Measurements from ENCODE around the gene NUP155.
"Not testable (repeated sequence)": the region's sequence is repeated elsewhere in the genome, so short reads cannot be mapped to it uniquely, and the experiment has no call there.

NUP155 gene

GRCh38 chr5:37275511-37275910, 95.4 kb downstream of the NUP155 start:
- no peak for DNase-seq (ENCODE audit: low spot score)

DNA sequence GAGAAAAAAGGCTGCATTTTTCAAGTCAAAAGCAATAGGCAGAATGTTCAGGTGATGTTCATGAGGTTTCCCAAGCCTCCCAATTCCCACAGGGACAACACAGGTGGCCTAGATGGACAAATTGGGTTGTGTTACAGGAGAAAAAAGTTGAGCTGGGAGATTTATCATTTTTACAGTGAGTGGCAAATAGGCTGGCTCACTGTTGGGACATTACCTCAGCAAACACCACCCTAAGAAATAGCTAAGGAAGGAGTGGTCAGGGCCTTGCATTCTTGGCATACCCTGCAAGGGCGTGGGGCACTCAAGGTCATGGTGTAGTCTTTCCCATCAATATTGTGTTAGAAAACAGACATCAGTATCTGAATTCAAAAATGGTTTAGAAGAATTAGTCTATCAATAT, 98.4 kb downstream of the NUP155 start:
- DNase-seq (ENCODE audit: low spot score) = no peak

DNA sequence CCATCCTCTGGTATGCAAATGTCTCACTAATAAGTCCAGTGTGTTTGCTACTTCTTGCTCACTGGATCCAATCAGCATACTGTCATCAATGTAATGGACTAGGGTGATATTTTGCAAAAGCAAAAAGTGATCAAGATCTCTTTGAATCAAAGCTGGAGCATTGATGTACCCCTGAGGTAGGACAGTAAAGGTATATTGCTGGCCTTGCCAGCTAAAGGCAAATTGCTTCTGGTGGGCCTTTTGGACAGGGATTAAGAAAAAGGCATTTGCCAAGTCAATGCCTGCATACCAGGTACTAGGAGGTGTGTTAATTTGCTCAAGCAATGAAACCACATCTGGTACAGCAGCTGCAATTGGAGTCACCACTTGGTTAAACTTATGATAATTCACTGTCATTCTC, 102.8 kb downstream of the NUP155 start:
- not testable (repeated sequence) for DNase-seq (ENCODE audit: low spot score)

DNA sequence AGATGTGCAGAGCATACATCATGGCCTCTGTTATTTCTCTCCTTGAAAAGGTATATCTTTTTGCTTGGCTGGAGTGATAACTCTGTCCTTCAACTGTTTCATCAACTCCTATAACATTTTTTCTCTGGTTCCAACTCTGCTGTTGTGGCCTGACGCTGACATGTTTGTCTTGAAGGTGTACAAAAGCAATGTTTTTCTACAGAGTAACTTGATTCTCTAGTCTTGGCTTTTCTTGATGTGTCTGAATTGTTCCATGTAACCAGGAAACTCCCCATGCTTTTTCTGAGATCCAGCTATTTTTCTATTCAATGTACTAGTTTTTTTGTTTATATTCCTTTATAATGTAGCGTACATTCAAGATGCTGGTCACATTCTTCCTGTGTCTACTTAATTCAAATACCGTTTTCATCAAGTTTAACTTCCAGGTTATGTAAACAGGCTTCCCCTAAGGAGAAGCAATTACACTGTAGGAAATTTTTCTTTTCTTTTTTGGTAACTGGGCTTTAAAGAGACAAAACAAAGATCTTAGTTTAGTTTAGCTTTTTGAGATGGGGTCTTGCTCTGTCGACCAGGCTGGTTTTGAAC, 115.0 kb downstream of the NUP155 start:
- DNase-seq (ENCODE audit: low spot score) = no peak

DNA sequence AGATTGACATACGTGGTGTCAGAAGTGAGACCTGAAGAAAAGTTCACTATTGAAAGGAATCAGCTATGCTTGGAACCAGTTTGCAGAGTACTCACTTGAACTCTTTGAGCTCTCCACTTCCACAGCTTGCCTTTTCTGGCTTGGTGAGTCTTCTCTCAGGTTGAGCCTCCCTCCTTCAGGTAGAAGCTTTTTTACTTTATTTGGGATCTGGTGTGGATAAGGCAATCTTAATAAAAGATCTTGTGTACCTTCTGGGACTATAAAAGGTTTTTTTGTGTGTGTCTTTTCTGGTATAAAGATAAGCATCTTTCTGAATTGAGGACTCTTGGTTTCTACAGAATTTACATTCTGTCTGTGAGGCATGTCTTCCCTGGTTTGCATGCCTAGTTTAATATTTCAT, 116.3 kb downstream of the NUP155 start:
- no peak for DNase-seq (ENCODE audit: low spot score)

- DNase-seq (ENCODE audit: low spot score) = no peak
These were observed 119.2 kb downstream of the NUP155 start for GRCh38 chr5:37251665-37252064.

DNA sequence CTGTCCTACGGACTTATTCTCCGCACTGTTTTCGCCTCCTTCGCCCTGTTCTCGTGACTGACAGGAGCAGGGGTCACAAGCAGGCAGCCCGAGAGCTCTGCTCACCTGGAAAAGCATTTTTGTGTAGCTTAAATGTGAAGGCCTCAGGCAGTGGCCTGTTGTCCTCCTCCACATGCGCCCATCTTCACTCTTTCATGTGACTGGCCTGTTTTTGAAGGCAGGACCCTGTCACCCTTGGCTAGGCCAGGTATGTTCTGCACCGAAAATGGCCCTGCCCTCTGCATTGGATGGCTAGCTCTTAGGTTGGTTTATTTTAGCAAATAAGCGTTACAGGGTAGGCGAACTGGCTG, 121.1 kb downstream of the NUP155 start:
- DNase-seq (ENCODE audit: low spot score) = no peak

DNA sequence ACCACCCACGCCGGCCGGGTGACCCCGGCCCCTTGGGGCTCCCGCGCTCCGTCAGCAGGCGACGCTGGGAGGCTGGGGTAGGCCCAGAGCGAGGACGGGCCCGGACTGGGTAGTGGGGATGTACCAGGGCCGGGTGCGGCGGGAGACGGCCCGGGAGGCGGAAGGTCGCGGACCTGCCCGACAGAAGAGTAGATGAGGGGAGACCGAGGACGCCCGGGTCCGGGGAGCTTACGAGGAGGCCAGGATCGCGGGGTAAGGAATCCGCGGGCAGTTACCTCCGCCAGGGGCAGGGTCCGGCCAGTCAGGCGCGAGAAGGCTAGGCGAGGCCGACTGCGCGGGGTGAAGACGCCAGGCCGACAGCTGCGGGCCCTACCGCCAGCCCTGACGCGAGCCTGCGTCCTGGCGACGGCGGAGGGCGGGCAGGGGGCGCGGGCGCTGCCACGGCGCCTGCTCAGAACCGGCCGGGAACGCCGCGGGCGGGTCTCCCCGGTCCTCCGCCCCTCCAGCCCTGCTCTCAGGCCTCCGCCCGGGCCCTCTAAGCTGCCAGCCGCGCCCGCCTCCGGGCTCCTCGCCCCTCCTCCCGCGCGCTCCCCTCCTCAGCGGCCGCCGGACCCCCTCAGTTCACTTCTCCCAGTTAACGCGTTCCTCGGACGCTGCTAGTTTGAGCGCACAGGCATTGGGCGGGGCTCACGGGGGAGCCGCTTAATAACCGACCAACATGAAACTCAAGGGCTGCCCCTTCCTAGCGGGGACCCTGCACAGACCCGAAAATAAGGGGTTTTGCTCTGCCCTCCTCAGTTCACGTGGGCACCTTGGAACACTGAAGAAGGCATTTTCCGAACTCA, 121.7 kb downstream of the NUP155 start, which contains the start of gene CPLANE1:
CPLANE1 (minus strand) TSS at position 407 of the 845 bp plus-strand sequence. CDS start 1,678 bp downstream, outside the sequence.
- DNase-seq (ENCODE audit: low spot score) = peak; percentile 49

DNA sequence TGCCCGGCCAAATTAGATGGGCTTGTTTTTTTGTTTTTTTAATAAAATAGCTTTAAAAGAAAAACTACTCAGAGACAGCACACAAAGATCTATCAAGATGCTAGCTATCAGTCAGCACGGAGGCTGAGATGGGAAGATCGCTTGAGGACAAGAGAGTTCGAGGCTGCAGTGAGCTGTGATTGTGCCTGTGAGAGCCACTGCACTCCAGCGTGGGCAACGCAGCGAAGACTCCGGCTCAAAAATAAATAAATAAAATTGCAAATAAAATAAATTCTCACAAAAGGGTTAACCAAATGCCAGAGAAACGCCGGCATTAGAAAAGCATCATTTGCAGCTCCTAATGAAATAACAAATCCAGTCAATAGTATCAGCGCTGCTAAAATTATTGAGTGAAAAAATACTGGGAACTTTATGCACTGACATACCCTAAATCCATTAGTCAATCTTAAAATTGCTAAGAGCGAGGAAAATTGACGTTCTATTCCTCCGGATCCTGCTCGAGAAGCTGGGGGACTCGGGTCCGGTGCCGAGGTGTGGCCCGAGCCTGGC, 122.4 kb downstream of the NUP155 start:
- DNase-seq (ENCODE audit: low spot score) = no peak

DNA sequence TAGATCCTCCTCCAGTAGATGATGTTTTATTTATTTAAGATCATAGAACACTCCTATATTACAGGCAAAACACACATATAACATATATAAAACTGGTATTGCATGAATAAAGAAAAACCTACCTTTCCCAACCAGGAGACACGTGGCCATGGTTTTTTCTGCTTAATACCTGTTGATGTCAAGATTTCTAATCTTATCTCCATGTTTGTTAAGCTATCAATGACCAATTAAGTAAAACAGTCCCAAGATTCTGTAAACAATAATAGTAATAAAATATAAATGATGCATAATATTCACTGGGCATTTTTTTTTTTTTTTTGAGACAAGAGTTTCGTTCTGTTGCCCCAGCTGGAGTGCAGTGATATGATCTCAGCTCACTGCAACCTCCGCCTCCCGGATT, 123.4 kb downstream of the NUP155 start:
- DNase-seq (ENCODE audit: low spot score) = no peak

DNA sequence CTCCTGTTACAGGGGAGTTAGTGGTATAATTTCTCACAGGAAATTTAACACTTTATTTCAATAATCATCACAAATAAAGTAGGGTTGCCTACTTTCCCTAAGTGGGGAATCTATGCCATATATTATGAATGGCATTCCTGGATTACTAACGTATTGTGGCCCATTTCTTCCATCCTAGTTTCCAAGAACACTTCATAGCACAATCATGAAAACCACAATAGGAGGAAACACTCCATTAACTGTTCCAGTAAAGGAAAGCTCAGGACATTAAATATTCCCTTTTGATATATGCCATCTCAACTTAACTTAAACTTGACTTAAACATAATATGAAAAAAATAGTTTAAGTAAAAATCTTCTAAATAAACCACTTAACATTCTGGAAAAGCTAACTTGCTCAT, 123.9 kb downstream of the NUP155 start:
- no peak for DNase-seq (ENCODE audit: low spot score)
